HCT116 (cell line): ENCODE measurements around the gene R3HDM4. TPM values are rescaled to one million over a fixed set of nuclear protein-coding genes. Genes with fewer than 3 reads are reported as not detected.

Experiments
- ATAC-seq: fragments of 200-7000 bp; cut with Tn5 transposase; 2 replicates; pipeline ENCODE4 v1.9.1; 2020; ENCODE audit warnings: mild to moderate bottlenecking, moderate library complexity
- BruUV-seq: library from RNA; stranded (reverse); fragments of 400-500 nt; replicated peaks from 2 replicates; lab custom pipeline; 2021; lab: Mats Ljungman, UMichigan
- CTCF ChIA-PET: fragments of 300-600 bp; sonication (Branson Sonifier 250); formaldehyde crosslinking; loops from one replicate; lab custom pipeline; 2021; ENCODE audit warnings: antibody characterized with exemption; lab: Charles Lee
- POLR2A ChIA-PET: fragments of 300-600, 350-600 bp; sonication (Branson Sonifier 250); formaldehyde crosslinking; loops from one replicate; lab custom pipeline; 2021; ENCODE audit warnings: antibody characterized with exemption; lab: Charles Lee
- RAD21 ChIA-PET, 2 experiments: fragments of 300-600 bp; sonication (Branson Sonifier 250); formaldehyde crosslinking; loops; one replicate each; lab custom pipeline; 2023; ENCODE audit warnings: low total read pairs in 2 of 2; ENCODE audit not compliant: uncharacterized antibody in 2 of 2, unreplicated experiment in 2 of 2, low non-redundant PET in 1 of 2; lab: Charles Lee
- DNase-seq: peaks from one replicate; pipeline ENCODE4 v3.0.0-alpha.2; 2010; ENCODE audit warnings: low read depth, low spot score
- H2AFZ ChIP-seq: fragments of 200-600 bp; shearing (Covaris generic), sonication (generic); 2 replicates; pipeline ENCODE4 v1.6.1; 2017; ENCODE audit warnings: low read depth, mixed run types, mixed read lengths, antibody characterized with exemption, low read length; ENCODE audit not compliant: poor library complexity, severe bottlenecking
- H3K27ac ChIP-seq: 2 replicates; pipeline ENCODE4 v1.5.1; 2012; ENCODE audit warnings: low read depth, low read length
- H3K27me3 ChIP-seq: fragments of 200-600 bp; sonication (generic); 2 replicates; pipeline ENCODE4 v1.6.1; 2016; ENCODE audit warnings: mixed run types, low read length, mixed read lengths; ENCODE audit not compliant: insufficient read depth
- H3K36me3 ChIP-seq, 2 experiments: fragments of 200-500 bp in 1 of 2; fragments of 200-600 bp in 1 of 2; sonication (Bioruptor generic) in 1 of 2; sonication (generic) in 1 of 2; 2 replicates each; pipeline versions ENCODE4 v1.5.1 to v1.6.1; 2014 to 2016; ENCODE audit warnings: low read length in 2 of 2, inconsistent platforms in 1 of 2, mixed read lengths in 1 of 2, mixed run types in 1 of 2; ENCODE audit not compliant: insufficient read depth in 2 of 2, control insufficient read depth in 1 of 2
- H3K4me1 ChIP-seq, 2 experiments: fragments of 200-600 bp in 1 of 2; sonication (generic) in 1 of 2; 2 replicates each; pipeline versions ENCODE4 v1.5.1 to v1.6.1; 2012 to 2017; ENCODE audit warnings: low read length in 2 of 2, inconsistent platforms in 1 of 2, mild to moderate bottlenecking in 1 of 2, mixed read lengths in 1 of 2, mixed run types in 1 of 2, moderate library complexity in 1 of 2; ENCODE audit not compliant: insufficient read depth in 2 of 2, control insufficient read depth in 1 of 2
- H3K4me2 ChIP-seq: fragments of 200-600 bp; sonication (generic); 2 replicates; pipeline ENCODE4 v1.6.1; 2017; ENCODE audit warnings: mixed run types, low read length, mixed read lengths
- H3K4me3 ChIP-seq, 2 experiments: fragments of 200-600 bp in 1 of 2; sonication (generic) in 1 of 2; replicated peaks in 1 of 2; 2 replicates each; pipeline ENCODE4 v1.5.1; 2011 to 2016; ENCODE audit warnings: low read length in 2 of 2, control low read depth in 1 of 2, low read depth in 1 of 2, mild to moderate bottlenecking in 1 of 2, mixed read lengths in 1 of 2, mixed run types in 1 of 2
- H3K79me2 ChIP-seq: fragments of 200-600 bp; sonication (generic); 2 replicates; pipeline ENCODE4 v1.6.1; 2017; ENCODE audit warnings: mild to moderate bottlenecking, mixed run types, low read length, moderate library complexity, mixed read lengths; ENCODE audit not compliant: insufficient read depth
- H3K9ac ChIP-seq: fragments of 200-600 bp; sonication (generic); 2 replicates; pipeline ENCODE4 v1.6.1; 2016; ENCODE audit warnings: low read length, mixed read lengths
- H3K9me2 ChIP-seq: fragments of 200-600 bp; sonication (generic), shearing (Covaris generic); 2 replicates; pipeline ENCODE4 v1.6.1; 2017; ENCODE audit warnings: mixed run types, mild to moderate bottlenecking, moderate library complexity; ENCODE audit not compliant: insufficient read depth
- H3K9me3 ChIP-seq, 2 experiments: fragments of 200-500 bp in 1 of 2; fragments of 200-600 bp in 1 of 2; sonication (Bioruptor generic) in 1 of 2; sonication (generic) in 1 of 2; 2 replicates each; pipeline ENCODE4 v1.6.1; 2014 to 2017; ENCODE audit warnings: low read length in 2 of 2, mixed read lengths in 2 of 2, inconsistent platforms in 1 of 2, low read depth in 1 of 2, mild to moderate bottlenecking in 1 of 2, mixed run types in 1 of 2, moderate library complexity in 1 of 2; ENCODE audit not compliant: control insufficient read depth in 1 of 2, insufficient read depth in 1 of 2
- H4K20me1 ChIP-seq: fragments of 200-600 bp; sonication (generic), shearing (Covaris generic); 2 replicates; pipeline ENCODE4 v1.6.1; 2017; ENCODE audit warnings: mixed run types, mild to moderate bottlenecking, moderate library complexity; ENCODE audit not compliant: insufficient read depth
- CEBPB ChIP-seq: IDR thresholded peaks from 2 replicates; pipeline ENCODE4 v1.6.1; 2012; ENCODE audit warnings: low read depth
- EGR1 ChIP-seq: IDR thresholded peaks from 2 replicates; pipeline ENCODE4 v1.6.1; 2012; ENCODE audit warnings: low read depth
- ELF1 ChIP-seq: IDR thresholded peaks from 2 replicates; pipeline ENCODE4 v1.6.1; 2012; ENCODE audit warnings: low read depth, borderline replicate concordance
- JUND ChIP-seq: IDR thresholded peaks from 2 replicates; pipeline ENCODE4 v1.6.1; 2012
- POLR2A ChIP-seq: IDR thresholded peaks from 2 replicates; pipeline ENCODE4 v1.7.0; 2011; ENCODE audit warnings: borderline replicate concordance; ENCODE audit not compliant: insufficient read depth, insufficient read length; ENCODE audit errors: extremely low read depth
- POLR2AphosphoS5 ChIP-seq: IDR thresholded peaks from 2 replicates; pipeline ENCODE4 v1.6.1; 2011; ENCODE audit warnings: mild to moderate bottlenecking, low read depth, low read length, moderate library complexity
- RAD21 ChIP-seq: IDR thresholded peaks from 2 replicates; pipeline ENCODE4 v1.6.1; 2012; ENCODE audit warnings: low read depth, mild to moderate bottlenecking
- SIN3A ChIP-seq: IDR thresholded peaks from 2 replicates; pipeline ENCODE4 v1.6.1; 2012; ENCODE audit warnings: low read depth
- intact Hi-C: fragments of 100-400 bp; cut with micrococcal nuclease; formaldehyde crosslinking; loops from 2 replicates; pipeline ENCODE4 v1.10.0; 2022
- total RNA-seq: library from RNA; stranded (reverse); gene quantifications from one replicate; pipeline ENCODE4 v1.2.1, GENCODE V29; 2021; ENCODE audit not compliant: unreplicated experiment

R3HDM4 gene
- total RNA-seq, 1 experiment from 2014 or later: 92.3 TPM

GRCh38 chr19:917323-918151 is 4.5 kb upstream of the R3HDM4 start, which contains the start of gene KISS1R (continued):
- TF ChIP-seq CEBPB (no peak), SIN3A (no peak), POLR2A (peak; percentile 41), POLR2AphosphoS5 (no peak)

GRCh38 chr19:916645-917322 is 3.8 kb upstream of the R3HDM4 start:
- BruUV-seq: no TSS peak
- Histone ChIP-seq H3K36me3 (no peaks in the 10 kb centered on the region), H3K27ac (peak overlapping the region; percentile 71; the same call in 1 of the 2 replicates), H3K9ac (peak overlapping the region; percentile 71), H4K20me1 (no peaks in the 10 kb centered on the region), H3K79me2 (peaks cover 7% of the 10 kb centered on the region), H3K4me2 (peak overlapping the region; percentile 98), H3K4me3 (peak overlapping the region; percentile 47 to 67), H3K9me2 (no peaks in the 10 kb centered on the region), H3K4me1 (peaks cover 6 to 29% of the 10 kb centered on the region in 2 experiments), H3K9me3 (no peaks in the 10 kb centered on the region), H3K27me3 (no peaks in the 10 kb centered on the region), H2AFZ (peak overlapping the region; percentile 40)
- DNase-seq (no peak), ATAC-seq (peak; percentile 48)
- ChIA-PET POLR2A (no interaction called here), CTCF (no interaction called here), RAD21 (interaction anchor here in 1 of 2 experiments (0.5 to 0.7 kb wide), 2 partner anchors 56 to 85 kb away, joined by 3 read pairs; no protein-coding TSS in a partner anchor)
- TF ChIP-seq EGR1: peak; percentile 60
- TF ChIP-seq JUND: no peak
- TF ChIP-seq ELF1: no peak
- no peak for TF ChIP-seq RAD21
- intact Hi-C loops: loop anchor here (1.0 kb wide), 2 partner anchors 33 to 146 kb away; no protein-coding TSS in a partner anchor
